Measurements from ENCODE around the gene ST6GAL1. TPM values are rescaled to one million over a fixed set of nuclear protein-coding genes. Genes with fewer than 3 reads are reported as not detected.

The ST6GAL1 gene
- total and polyA plus RNA-seq, 7 experiments from 2014 or later, result 115 to 313 (median 214) TPM

DNA sequence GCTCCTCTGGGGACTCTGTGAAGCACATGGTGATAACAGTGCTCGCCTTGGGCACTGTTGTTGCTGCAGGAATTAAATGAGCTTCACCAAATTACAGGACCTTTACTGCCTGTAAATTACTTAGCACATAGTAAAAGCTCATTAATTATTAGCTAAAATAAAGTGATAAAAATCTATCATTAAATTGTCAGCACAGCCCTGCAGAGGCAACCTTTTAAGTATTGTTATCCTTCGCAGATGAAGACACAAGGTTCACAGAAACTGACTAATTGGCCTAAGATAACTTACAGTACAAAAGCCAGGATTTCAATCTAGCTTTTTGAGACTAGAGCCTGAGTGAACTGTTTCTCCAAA, 96.0 kb downstream of the ST6GAL1 start:
- no peaks in the 10 kb centered on the region for H3K9me3 ChIP-seq (ENCODE audit: control insufficient read depth in 2 of 3, low read length in 3 of 3)
- POLR2A ChIA-PET, result interaction anchor here (0.7 to 9.3 kb wide), 22 partner anchors 10 to 1089 kb away, joined by 3 to 226 read pairs (median 10); partner anchors contain the start of genes EIF4A2, RPL39L, ST6GAL1 and TRA2B
- H3K27ac Mint-ChIP-seq, result peak overlapping the region; percentile 86 to 99 (median 92)
- H3K4me1 Mint-ChIP-seq, result peaks cover 39 to 73% (median 66%) of the 10 kb centered on the region in 7 donors
- DNase-seq (no peak), ATAC-seq (peak; percentile 2)
- peak overlapping the region; percentile 68 for H3K4me3 ChIP-seq (ENCODE audit: low read length)
- peaks cover 0 to 50% (median 26%) of the 10 kb centered on the region in 5 donors for H3K36me3 Mint-ChIP-seq
- peak overlapping the region; percentile 88 to 97 (median 93) for H3K4me3 Mint-ChIP-seq
- no peaks in the 10 kb centered on the region for H3K36me3 ChIP-seq (ENCODE audit: control insufficient read depth in 2 of 3, insufficient read depth in 3 of 3, low read length in 3 of 3)
- CTCF ChIA-PET, result interaction anchor here (0.6 to 2.2 kb wide), 11 partner anchors 9 to 1465 kb away, joined by 3 to 11 read pairs (median 4); partner anchors contain the start of gene RPL39L
- peaks cover 0 to 9% (median 0%) of the 10 kb centered on the region in 11 donors for H3K9me3 Mint-ChIP-seq
- peak overlapping the region; percentile 78 for H3K27ac ChIP-seq (ENCODE audit: low read depth, low read length)
- H3K4me1 ChIP-seq (ENCODE audit: control insufficient read depth in 2 of 2, insufficient read depth in 2 of 2, low read length in 2 of 2), result peaks cover 31 to 50% of the 10 kb centered on the region in 2 donors
- intact Hi-C loops (cut with micrococcal nuclease), result loop anchor here (1.0 to 10.0 kb wide), 6 partner anchors 40 to 1089 kb away; partner anchors contain the start of genes TRA2B (in 2 of the 2), DNAJB11 (in 1 of the 2) and TBCCD1 (in 1 of the 2)
- H3K27me3 ChIP-seq (ENCODE audit: control insufficient read depth in 2 of 2, insufficient read depth in 2 of 2, low read length in 2 of 2), result no peaks in the 10 kb centered on the region
- no peaks in the 10 kb centered on the region for H3K27me3 Mint-ChIP-seq

DNA sequence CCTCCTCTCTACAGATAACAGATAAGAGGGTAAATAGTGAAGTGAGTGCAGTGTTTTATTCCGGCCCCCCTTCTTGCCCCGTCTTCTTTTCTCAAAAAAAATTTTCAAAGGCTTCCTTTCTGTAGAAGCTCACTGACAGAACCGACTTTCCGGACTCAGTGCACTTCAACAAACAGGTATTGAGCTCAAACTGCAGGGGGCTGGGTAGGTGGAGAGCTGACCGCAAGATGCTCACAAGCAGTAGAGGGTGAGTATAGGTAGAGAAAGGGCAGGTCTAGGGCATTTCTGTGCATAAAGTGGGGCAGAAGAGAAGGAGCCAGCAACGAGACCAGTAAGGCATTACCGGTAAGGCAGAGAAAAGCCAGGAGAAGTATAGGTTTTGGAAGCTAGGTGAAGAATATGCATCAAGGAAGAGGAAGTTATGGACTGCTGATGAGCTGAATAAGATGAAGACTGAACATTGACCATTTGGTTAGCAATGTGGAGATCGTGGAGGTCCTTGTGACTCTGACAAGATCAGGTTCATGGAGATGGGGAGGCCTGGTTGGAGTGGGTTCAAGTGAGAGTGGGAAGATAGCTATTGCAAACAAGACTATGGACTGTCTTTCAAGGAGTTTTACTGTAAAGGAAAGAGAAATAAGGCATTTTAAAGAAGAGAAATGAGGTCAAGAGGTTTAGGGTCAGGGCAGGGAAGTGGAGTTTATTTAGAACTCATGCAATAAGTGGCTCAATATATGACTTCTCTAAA, 97.4 kb downstream of the ST6GAL1 start:
- Mint-ChIP-seq H3K4me1 (peaks cover 48 to 75% (median 68%) of the 10 kb centered on the region in 7 donors), H3K27me3 (no peaks in the 10 kb centered on the region)

DNA sequence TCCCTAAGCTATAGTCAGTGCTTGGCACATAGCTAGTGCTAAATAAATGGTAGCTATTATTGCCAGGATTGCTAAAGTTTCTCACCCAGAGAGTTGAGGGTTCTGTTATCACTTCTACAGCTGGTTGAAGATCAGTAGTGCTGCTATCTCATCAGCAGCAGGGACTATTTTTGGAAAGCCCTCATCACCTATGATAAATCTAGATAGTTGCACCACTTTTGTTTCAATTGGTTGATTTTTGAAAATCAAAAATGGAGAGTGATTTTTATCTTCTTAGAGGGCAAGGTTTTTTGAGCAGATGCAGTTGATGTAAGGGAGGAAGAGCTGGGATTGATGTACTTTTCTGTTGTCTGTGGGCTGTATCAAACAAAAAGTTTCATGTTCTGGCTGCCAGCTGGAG, 101.6 kb downstream of the ST6GAL1 start:
- H3K36me3 Mint-ChIP-seq, result peaks cover 29 to 73% (median 64%) of the 10 kb centered on the region in 5 donors
- H3K4me1 ChIP-seq (ENCODE audit: control insufficient read depth in 2 of 2, insufficient read depth in 2 of 2, low read length in 2 of 2), result peaks cover 46 to 51% of the 10 kb centered on the region in 2 donors

More for the DNA sequence above, 97.4 kb downstream of the ST6GAL1 start:
- Histone ChIP-seq H3K27me3 (ENCODE audit: control insufficient read depth in 2 of 2, insufficient read depth in 2 of 2, low read length in 2 of 2) (no peaks in the 10 kb centered on the region), H3K9me3 (ENCODE audit: control insufficient read depth in 2 of 3, low read length in 3 of 3) (no peaks in the 10 kb centered on the region), H3K4me3 (ENCODE audit: low read length) (peak overlapping the region; percentile 56), H3K4me1 (ENCODE audit: control insufficient read depth in 2 of 2, insufficient read depth in 2 of 2, low read length in 2 of 2) (peaks cover 41 to 64% of the 10 kb centered on the region in 2 donors), H3K27ac (ENCODE audit: low read depth, low read length) (peak overlapping the region; percentile 78), H3K36me3 (ENCODE audit: control insufficient read depth in 2 of 3, insufficient read depth in 3 of 3, low read length in 3 of 3) (peaks cover 0 to 6% (median 0%) of the 10 kb centered on the region in 3 experiments)
- peaks cover 0 to 12% (median 5%) of the 10 kb centered on the region in 11 donors for H3K9me3 Mint-ChIP-seq
- peak overlapping the region; percentile 88 to 97 (median 93) for H3K4me3 Mint-ChIP-seq
- DNase-seq (peak in 8 of 9 donors; percentile 41 to 91 (median 90)), ATAC-seq (peak; percentile 87)
- ChIA-PET POLR2A (interaction anchor here (0.6 to 9.3 kb wide), 33 partner anchors 8 to 1091 kb away, joined by 3 to 226 read pairs (median 6); partner anchors contain the start of genes DNAJB11, EIF4A2, RPL39L and ST6GAL1), CTCF (interaction anchor here (0.7 to 1.8 kb wide), 14 partner anchors 10 to 413 kb away, joined by 3 to 13 read pairs (median 4); no protein-coding TSS in a partner anchor)
- H3K36me3 Mint-ChIP-seq, result peaks cover 8 to 54% (median 37%) of the 10 kb centered on the region in 5 donors
- peak overlapping the region; percentile 83 to 97 (median 96) for H3K27ac Mint-ChIP-seq
- intact Hi-C loops (cut with micrococcal nuclease), result loop anchor here (1.0 to 10.0 kb wide), 14 partner anchors 14 to 1090 kb away; partner anchors contain the start of genes TRA2B (in 2 of the 2), DNAJB11 (in 1 of the 2), EIF4A2 (in 1 of the 2) and RPL39L (in 1 of the 2)

DNA sequence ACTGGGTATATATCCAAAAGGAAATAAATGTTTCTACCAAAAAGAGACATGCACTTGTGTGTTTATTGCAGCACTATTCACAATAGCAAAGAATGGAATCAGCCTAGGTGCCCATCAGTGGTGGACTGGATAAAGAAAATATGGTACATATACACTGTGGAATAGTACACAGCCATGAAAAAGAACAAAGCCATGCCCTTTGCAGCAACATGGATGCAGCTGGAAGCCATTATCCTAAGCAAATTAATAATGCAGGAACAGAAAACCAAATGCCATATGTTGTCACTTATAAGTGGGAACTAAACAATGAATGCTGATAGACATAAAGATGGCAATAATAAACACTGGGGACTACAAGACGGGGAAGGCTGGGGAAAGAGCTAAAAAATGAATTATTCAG, 106.1 kb downstream of the ST6GAL1 start:
- peaks cover 0 to 46% (median 18%) of the 10 kb centered on the region in 11 donors for H3K9me3 Mint-ChIP-seq
- H3K4me1 Mint-ChIP-seq, result peaks cover 37 to 87% (median 67%) of the 10 kb centered on the region in 7 donors
- H3K36me3 Mint-ChIP-seq, result peaks cover 51 to 78% (median 69%) of the 10 kb centered on the region in 5 donors
- Histone ChIP-seq H3K4me3 (ENCODE audit: low read length) (no peak overlapping the region), H3K4me1 (ENCODE audit: control insufficient read depth in 2 of 2, insufficient read depth in 2 of 2, low read length in 2 of 2) (peaks cover 27 to 55% of the 10 kb centered on the region in 2 donors), H3K27me3 (ENCODE audit: control insufficient read depth in 2 of 2, insufficient read depth in 2 of 2, low read length in 2 of 2) (no peaks in the 10 kb centered on the region), H3K36me3 (ENCODE audit: control insufficient read depth in 2 of 3, insufficient read depth in 3 of 3, low read length in 3 of 3) (peaks cover 5 to 37% (median 5%) of the 10 kb centered on the region in 3 experiments), H3K9me3 (ENCODE audit: control insufficient read depth in 2 of 3, low read length in 3 of 3) (peaks cover 0 to 4% (median 0%) of the 10 kb centered on the region in 3 experiments), H3K27ac (ENCODE audit: low read depth, low read length) (no peak overlapping the region)
- no peak for DNase-seq
- no peaks in the 10 kb centered on the region for H3K27me3 Mint-ChIP-seq
- H3K4me3 Mint-ChIP-seq, result no peak overlapping the region
- CTCF ChIA-PET, result no interaction called here
- ATAC-seq, result no peak
- intact Hi-C loops (cut with micrococcal nuclease), result no loop called here
- POLR2A ChIA-PET, result interaction anchor here (0.5 to 14.8 kb wide), 8 partner anchors 8 to 1114 kb away, joined by 3 to 226 read pairs (median 3); partner anchors contain the start of genes EIF4A2 and ST6GAL1
- peak overlapping the region in 6 of 9 donors; percentile 21 to 82 (median 48) for H3K27ac Mint-ChIP-seq

More for the DNA sequence above, 101.6 kb downstream of the ST6GAL1 start:
- DNase-seq, result no peak
- POLR2A ChIA-PET, result interaction anchor here (0.9 to 9.3 kb wide), 5 partner anchors 9 to 109 kb away, joined by 3 to 226 read pairs (median 3); no protein-coding TSS in a partner anchor
- H3K27me3 ChIP-seq (ENCODE audit: control insufficient read depth in 2 of 2, insufficient read depth in 2 of 2, low read length in 2 of 2), result no peaks in the 10 kb centered on the region
- intact Hi-C loops (cut with micrococcal nuclease), result no loop called here
- Mint-ChIP-seq H3K4me1 (peaks cover 44 to 89% (median 66%) of the 10 kb centered on the region in 7 donors), H3K4me3 (peak overlapping the region; percentile 63 to 97 (median 92)), H3K9me3 (peaks cover 0 to 46% (median 18%) of the 10 kb centered on the region in 11 donors), H3K27me3 (no peaks in the 10 kb centered on the region), H3K27ac (peak overlapping the region; percentile 3 to 97 (median 96))
- no peak for ATAC-seq
- H3K27ac ChIP-seq (ENCODE audit: low read depth, low read length), result peak overlapping the region; percentile 78
- H3K4me3 ChIP-seq (ENCODE audit: low read length), result peak overlapping the region; percentile 11
- H3K9me3 ChIP-seq (ENCODE audit: control insufficient read depth in 2 of 3, low read length in 3 of 3), result peaks cover 0 to 4% (median 0%) of the 10 kb centered on the region in 3 experiments
- CTCF ChIA-PET, result interaction anchor here (0.7 to 1.5 kb wide), 2 partner anchors 9 to 183 kb away, joined by 4 to 5 read pairs; no protein-coding TSS in a partner anchor
- H3K36me3 ChIP-seq (ENCODE audit: control insufficient read depth in 2 of 3, insufficient read depth in 3 of 3, low read length in 3 of 3), result peaks cover 0 to 7% (median 0%) of the 10 kb centered on the region in 3 experiments

DNA sequence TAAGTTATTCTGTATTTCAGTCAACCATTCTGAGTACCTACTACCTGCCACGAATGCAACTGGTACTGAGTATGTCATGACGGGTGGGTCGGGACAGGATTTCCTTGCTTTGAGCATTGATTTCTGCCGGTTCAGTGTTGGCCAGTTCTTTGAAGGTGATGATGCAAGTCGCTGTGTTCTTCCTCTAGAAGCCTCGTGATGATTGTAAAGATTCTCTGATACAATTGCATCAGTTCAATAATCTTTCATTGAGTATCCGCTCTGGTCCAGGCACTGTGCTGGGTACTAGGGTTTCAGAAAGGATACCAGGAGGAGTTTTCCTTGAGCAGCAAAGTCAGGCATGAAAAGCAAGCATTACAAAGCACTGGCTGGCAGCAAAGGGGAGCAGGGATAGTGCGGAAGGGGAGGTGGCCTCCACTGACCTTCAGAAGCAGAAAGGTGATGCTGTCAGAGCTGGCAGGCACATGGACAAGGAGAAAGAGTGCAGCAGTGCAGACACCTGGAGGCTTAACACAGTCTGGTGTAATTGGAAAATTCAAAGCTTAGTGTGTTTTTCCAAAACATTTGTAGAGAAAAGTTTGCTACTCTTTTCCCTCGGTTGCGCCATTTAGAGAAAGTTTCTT, 108.9 kb downstream of the ST6GAL1 start:
- no peak overlapping the region for H3K4me3 ChIP-seq (ENCODE audit: low read length)

More for the DNA sequence above, 108.9 kb downstream of the ST6GAL1 start:
- DNase-seq (peak in 3 of 9 donors; percentile 32 to 43 (median 40)), ATAC-seq (no peak)
- Mint-ChIP-seq H3K4me3 (peak overlapping the region; percentile 50 to 73 (median 66)), H3K27me3 (no peaks in the 10 kb centered on the region), H3K36me3 (peaks cover 40 to 82% (median 72%) of the 10 kb centered on the region in 5 donors), H3K27ac (peak overlapping the region; percentile 86 to 99 (median 96)), H3K9me3 (peaks cover 5 to 26% (median 17%) of the 10 kb centered on the region in 11 donors), H3K4me1 (peaks cover 41 to 91% (median 74%) of the 10 kb centered on the region in 7 donors)
- Histone ChIP-seq H3K4me1 (ENCODE audit: control insufficient read depth in 2 of 2, insufficient read depth in 2 of 2, low read length in 2 of 2) (peaks cover 36 to 57% of the 10 kb centered on the region in 2 donors), H3K27ac (ENCODE audit: low read depth, low read length) (peak overlapping the region; percentile 67), H3K9me3 (ENCODE audit: control insufficient read depth in 2 of 3, low read length in 3 of 3) (peaks cover 0 to 4% (median 0%) of the 10 kb centered on the region in 3 experiments), H3K36me3 (ENCODE audit: control insufficient read depth in 2 of 3, insufficient read depth in 3 of 3, low read length in 3 of 3) (peaks cover 5 to 49% (median 16%) of the 10 kb centered on the region in 3 experiments), H3K27me3 (ENCODE audit: control insufficient read depth in 2 of 2, insufficient read depth in 2 of 2, low read length in 2 of 2) (no peaks in the 10 kb centered on the region)
- ChIA-PET POLR2A (interaction anchor here (0.5 to 14.8 kb wide), 6 partner anchors 11 to 257 kb away, joined by 3 to 226 read pairs (median 4); no protein-coding TSS in a partner anchor), CTCF (interaction anchor here (1.1 to 2.3 kb wide), 3 partner anchors 11 to 74 kb away, joined by 4 to 7 read pairs (median 7); no protein-coding TSS in a partner anchor)
- intact Hi-C loops (cut with micrococcal nuclease), result no loop called here
